Stimulated activated CD8-positive, alpha-beta memory T cell treated with anti-CD3 and anti-CD28 coated beads, Interleukin-12 subunit alpha, Interleukin-12 subunit beta, amount 100 ng/mL, for 4 hours (primary cell): ENCODE results near the gene SRSF4.

ENCODE experiments used
- DNase-seq: peaks from one replicate; pipeline ENCODE4 v3.0.0-alpha.2; 2020; ENCODE audit warnings: low read depth

The SRSF4 gene

DNA sequence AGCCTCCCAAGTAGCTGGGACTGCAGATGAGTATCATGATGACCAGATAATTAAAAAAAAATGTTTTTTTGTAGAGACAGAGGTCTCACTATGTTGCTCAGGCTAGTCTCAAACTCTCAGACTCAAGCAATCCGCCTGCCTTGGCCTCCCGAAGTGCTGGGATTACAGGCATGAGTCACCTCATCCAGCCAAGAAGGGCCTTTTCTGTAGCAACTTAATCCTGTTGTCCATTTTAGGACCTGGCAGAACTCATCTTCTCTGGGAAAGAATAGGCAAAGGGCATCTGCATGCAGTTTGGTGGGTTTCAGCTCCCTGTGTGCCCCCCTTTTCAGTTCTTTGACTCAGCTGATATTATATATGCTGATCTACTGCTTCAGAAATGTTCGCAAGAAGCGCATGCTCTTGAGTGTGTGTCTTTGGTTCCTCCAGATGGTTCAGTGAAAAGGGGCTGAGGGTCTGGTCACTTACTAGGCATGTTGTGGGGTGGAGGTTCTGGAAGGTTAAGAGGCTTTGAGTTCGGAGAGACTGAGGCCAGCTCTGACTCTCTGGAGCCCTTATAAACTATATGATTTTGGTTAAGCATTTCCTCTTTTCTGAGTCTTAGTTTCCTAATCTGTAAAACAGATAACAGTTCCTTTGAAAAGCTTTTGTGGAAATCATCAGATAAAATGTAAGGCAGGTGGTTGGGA, 19.4 kb upstream of the SRSF4 start:
- DNase-seq: no peak

DNA sequence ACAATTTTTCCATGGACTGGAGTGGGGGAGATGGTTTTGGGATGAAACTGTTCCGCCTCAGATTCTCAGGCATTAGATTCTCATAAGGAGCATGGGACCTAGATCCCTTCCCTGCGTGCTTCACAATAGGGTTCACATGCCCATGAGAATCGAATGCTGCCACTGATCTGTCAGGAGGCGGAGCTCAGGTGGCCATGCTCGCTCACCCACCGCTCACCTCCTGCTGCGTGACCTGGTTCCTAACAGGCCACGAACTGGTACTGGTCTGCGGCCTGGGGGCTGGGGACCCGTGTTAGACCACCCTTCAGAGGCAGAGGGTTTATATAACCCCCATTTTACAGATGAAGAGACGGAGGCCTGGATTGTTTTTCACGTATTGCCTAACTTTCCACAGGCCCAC, 16.3 kb upstream of the SRSF4 start:
- DNase-seq: no peak

DNA sequence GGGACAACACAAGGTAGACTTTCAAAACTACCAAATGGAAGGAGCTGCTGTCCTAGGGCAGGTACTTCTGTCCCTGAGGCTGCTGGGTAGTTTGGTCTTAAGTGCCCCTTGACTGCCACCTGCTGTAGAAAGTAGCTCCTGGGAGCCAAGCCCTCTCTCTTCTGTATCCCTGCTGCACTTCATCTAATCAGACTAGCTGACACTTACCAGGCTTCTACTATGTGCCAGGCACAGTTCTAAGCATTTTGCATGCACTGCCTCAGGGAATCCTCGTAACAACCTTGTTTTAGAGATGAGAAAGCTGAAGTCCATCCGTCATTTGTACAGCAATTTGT, 15.9 kb upstream of the SRSF4 start:
- DNase-seq: no peak

DNA sequence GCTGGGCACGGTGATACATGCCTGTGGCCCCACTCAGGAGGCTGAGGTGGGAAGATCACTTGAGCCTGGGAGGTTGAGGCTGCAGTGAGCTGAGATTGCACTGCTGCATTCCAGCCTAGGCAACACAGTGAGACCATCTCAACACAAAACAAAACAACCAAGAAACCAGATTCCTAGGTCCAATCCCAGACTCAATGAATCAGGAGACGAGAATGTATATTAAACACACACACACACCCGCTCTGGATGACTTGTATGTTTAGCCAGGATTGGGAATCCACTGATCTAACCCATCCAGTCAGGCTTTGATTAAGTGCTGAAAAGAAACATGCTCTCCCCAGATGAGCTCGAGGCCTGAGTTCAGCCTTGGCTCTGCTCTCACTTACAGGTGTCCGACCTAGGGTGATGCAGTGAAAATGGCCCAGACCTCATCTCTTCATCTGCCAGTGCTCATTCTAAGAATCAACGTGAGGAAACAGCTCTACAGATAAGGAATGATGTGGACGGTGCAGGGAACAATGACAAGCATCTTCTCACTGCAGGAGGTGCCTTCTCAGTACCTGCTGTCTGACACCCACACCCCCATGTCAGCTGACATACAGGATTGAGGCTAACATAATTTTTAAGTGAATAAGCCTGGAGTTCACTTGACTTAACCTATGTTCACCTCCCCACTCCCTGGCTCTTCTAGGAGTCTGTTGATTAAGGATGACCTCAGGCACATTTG, 15.3 kb upstream of the SRSF4 start:
- DNase-seq: no peak

DNA sequence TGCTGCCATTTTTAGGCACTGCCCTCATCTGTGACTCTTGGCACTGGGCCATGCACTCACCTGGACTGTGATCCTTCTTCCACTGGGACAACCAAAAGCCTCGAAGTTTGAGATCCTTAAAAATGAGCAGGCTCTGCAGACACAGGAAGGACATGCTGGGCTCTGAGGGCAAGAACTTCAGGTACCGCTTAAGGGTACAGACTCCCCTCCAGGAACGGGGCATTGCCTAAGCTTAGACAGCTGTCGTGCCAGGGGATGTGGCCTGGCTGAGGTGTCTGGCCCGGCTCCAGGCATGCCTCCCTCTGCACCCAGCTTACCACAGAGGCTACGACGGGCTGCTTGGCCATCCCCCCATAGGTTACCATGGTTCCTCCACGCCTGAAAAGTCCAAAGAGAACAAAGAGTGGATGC, 14.2 kb upstream of the SRSF4 start:
- DNase-seq: no peak

DNA sequence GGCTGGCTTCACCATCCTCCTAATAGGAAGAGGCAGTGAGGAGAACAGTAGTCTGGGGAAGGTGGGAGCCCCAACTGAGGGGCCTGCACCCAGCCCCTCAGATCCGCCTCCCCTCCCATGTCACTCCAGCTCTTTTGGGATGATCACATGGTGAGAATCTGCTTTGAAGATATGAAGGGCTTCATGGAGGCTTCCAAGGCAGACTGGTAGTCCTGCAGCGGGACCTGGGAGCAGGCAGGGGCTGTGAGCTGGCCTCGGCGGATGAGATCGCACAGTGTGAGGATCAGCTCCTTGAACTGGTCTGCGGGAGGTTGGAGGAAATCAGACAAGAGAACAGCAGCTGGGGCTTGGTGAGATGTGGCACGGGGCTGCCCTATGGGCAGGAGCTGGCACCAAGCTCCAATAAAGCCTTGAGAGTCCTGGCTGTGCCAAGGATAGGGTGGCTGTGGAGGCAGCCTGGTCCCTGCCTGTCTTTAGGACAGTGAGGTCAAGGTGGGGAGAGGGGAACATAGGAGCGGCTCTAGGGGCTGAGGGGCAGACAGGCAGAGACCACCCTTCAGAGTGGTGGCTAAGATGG, 12.3 kb upstream of the SRSF4 start:
- no peak for DNase-seq

DNA sequence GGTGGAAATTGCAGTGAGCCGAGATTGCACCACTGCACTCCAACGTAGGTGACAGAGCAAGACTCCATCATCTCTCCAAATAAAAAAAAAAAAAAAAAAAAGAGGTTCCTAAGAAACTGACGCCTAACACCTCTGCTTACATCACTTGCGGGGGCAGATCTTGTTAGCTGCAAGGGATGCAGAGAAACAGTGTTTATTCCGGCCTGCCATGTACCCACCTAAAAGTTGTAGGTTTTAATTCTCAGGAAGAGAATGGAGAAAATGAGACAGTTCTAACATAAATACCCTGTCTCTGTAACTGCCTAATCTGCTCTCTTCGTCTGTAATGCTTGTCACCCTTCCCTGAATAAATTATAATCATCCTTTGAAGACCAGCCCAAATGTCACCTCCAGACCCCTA, 9.0 kb upstream of the SRSF4 start:
- no peak for DNase-seq

DNA sequence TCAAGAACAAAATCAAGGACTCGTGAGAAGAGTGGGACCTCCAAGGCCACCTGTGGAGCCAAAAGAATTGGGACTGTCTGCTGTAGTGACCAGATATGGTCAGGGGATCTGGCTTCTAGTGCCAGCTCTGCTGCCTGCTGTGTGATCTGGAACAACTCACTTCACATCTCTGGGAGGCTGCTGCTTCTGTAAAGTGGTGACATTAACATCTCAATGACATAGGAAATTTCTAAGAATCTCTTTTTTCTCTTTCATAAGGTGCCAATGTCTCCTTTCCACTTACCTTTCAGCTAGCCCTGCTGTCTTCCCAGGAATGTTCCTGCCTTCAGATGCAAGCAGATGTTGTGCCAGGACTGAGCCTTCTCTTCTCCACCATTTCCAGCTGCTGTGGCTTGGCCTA, 5.0 kb upstream of the SRSF4 start:
- no peak for DNase-seq

DNA sequence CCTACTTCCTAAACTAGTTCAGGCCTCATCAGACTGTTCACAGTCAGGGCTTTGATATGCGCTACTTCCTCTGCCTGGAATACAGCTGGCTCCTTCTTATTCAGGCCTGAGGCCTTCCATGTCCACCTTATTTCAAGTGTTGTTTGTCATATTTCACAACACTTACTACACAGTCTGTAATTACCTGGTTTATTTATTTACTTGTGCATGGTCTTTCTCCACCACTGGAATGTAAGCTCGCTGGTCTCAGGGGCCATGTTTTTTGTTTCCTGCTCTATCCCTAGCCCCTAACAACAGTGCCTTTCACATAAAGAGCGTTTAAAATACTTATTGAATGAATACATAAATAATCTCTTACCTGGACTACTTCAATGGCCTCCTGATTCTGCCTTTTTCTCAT, 4.6 kb upstream of the SRSF4 start:
- DNase-seq: no peak

DNA sequence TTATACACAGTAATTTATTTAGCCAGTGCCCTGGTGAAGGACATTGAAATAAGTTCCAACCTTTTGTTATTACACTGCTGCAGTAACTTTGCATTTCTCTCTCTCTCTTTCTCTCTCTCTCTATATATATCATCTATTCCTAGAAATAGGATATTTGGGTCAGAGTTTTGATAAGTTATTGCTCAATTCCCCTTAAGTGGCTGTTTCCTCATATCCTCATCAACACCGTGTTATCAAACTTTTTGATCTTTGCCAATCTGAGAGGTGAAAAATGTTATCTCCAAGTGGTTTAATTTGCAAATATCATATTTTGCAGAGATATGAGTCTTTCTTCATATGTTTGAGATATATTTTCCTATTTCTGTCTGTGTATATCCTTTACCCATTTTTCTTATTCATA, 1.6 kb upstream of the SRSF4 start:
- DNase-seq: no peak

DNA sequence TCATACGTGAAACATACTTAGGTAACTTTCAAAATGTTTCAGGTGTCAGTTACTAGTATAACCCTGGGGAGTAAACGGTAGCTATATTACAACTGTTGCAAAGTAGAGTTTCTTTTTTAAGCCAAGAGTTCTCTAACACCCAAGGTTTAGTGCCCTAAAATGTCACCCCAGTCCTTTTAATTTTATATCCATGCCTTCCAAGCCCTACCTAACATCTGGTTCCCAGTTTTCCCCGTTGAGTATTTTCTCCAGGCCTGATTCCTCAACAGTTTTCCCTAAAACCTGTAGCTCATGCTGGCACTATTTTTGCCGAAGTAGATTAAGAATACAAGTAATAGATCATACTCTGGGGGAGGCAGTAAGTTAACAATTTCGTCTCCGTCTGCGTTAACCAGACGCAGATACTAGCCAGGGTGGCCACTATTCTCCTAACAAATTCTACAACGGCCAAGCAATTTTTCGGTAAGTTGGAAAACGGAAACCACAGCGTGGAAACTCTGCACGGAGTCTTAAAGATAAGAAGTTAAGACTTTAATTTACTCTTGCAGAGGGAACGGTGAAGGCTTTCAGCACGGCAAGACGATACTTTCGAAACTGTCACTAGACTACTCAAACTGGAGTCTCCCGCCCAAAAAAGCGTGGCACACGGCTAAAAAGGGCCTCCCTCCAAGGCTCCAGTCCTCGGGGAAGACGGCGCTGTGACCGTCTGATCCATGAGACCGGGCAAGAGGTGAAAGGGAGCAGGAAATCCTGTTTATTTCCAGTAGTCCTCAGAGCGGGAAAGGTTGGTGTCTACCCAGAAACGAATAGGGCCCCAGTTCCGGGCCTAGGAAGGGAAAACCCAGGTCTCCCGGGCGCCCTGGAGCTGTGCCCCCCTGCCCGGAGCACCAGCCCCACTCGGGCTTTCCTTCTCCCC, 945 bp downstream of the SRSF4 start:
- DNase-seq: no peak

DNA sequence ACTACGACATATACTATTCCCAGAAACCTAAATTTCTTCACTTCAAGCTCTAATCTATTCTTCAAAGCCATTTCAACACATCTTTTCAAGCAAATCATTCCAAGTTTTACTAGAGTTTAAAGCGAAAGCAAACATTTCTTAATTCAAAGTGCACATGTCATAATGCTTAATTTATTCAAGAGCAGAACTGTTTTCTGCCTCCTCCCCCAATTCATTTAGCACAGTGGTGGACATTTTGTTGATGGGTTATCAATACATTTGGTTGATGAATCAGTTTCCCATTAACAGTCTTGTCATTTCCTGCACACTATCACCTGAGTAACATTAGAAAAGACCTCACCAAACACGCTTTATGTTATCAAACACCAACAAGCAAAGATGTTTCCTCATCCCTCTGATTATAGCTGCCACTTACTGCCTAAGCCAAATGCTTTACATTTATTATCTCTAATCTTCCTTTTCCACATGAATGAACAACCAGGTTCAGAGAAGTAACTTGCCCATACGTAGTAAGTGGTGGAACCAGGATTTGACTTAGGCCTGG, 2.0 kb downstream of the SRSF4 start:
- no peak for DNase-seq

DNA sequence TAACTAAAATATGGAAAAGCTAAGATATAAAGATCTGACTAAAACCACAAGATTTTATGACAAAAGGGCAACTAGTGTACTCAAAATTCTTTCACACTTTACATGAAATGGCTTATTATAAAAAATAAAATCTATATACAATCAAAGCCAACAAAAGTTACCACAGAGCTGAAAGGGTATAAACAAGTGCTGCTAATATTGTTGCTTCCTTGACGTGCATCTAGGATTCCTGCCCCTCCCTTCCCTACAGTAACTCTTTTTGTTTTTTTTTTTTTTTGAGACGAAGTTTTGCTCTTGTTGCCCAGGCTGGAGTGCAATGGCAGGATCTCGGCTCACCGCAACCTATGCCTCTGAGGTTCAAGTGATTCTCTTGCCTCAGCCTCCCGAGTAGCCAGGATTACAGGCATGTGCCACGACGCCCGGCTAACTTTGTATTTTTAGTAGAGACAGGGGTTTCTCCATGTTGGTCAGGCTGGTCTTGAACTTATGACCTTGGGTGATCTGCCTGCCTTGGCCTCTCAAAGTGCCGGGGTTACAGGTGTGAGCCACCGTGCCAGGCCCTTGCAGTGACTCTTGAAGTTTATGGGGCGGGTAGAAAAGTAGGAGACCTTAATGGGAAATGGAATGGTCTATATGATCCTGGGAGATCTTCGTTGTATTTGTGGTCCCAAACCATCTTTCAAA, 4.5 kb downstream of the SRSF4 start:
- DNase-seq: no peak

DNA sequence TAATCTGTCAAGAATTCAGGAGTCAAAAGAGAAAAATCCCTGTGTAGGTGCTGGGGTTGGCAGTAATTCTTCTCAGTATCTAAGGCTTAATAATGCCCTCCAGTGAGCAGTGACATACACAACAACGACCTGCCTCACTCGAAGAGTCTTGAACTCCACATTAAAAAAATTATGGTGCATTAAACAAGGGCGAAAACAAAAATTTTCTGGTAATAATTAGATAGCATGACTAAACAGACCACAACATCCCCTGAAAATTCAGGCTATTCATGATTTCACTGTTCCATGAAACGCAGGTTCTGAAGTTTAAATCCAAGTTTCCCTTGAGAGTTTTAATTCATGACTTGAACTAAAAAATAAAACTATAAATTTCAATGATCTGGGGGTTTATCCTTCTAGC, 5.1 kb downstream of the SRSF4 start:
- no peak for DNase-seq

DNA sequence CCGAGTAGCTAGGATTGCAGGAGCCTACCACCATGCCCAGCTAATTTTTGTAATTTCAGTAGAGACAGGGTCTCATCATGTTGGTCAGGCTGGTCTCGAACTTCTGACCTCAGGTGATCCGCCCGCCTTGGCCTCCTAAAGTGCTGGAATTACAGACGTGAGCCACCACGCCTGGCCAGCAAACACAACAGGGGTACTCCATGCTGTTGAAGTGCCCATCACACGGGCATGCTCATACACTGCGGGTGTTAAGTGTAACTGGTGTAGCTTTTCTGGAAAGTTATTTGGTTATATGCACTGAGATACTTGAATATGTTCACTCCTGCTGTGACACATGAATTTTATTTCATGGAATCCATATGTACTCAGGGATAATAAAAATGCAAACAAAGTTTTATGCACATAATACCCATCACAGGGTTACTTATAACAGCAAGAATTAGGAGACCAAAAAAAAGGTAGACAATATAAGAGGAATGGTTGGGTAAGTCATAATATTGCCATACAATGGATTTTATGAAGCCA, 9.2 kb downstream of the SRSF4 start:
- no peak for DNase-seq

DNA sequence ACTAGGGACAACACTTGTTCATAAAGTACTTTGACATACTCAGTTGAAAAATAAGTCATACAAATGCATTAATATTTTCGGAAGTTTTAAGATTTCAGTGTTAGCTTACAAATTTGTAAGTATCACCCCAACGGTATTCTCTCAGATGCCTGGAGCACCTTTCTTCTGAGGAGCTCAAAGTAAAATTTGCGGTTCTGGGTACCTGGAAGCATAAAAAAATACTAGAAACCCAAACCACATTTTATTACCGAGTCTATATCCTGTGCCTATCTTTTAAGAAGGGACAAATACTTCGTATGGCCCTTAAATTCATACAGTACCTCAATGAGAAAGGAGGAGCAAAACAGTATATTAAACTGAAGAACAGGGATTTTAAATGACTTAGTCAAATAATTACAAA, 10.2 kb downstream of the SRSF4 start:
- DNase-seq: no peak

DNA sequence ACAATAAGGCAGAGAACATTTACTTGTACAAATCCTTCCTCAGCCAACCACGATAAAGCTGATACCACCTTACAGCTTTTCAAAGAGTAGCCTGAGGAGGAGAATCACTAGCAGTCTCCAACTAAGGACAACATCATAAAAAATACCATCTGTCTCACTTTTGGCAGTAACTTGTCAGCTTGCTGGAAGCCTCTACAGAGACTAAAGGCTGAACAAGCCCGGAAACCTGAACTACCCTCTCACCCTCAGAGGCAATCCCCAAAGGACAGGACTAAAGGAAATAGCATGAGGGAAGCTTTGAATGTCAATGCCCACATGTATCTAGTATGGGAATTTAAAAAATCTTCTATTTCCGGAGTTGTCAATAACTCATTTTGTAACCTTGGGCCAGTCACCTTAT, 10.6 kb downstream of the SRSF4 start:
- no peak for DNase-seq

DNA sequence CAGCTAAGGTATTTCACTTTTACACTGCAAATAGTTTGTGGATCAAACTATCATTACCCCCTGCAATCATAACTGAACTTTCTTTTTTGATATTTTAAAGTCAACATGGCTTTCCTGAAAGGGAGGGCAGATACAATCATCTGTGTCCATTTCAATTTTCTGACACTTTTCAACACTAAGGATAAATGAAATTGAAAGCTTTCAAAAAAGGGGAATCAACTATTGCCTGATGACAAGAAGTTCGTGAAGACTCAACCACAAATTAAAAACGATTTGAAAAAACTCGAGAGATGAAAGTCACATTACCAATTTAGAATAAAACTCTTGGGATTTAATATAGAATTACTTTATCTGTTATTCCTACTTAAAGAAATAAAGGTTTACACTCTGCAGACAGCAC, 11.7 kb downstream of the SRSF4 start:
- DNase-seq: no peak

DNA sequence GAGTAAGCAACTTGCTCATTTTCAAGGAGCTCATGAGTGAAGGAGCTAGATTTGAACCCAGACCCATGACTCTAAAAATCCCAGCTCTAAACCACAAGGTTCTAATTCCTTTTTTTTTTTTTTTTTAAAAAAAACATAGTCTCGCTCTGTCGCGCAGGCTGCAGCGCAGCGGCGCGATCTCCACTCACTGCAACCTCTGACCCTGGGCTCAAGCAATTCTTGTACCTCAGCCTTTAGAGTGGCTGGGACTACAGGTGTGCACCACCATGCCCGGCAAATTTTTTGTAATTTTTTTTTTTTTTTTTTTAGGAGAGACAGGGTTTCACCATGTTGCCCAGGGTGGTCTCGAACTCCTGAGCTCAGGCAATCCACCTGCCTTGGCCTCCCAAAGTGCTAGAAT, 13.8 kb downstream of the SRSF4 start:
- no peak for DNase-seq

DNA sequence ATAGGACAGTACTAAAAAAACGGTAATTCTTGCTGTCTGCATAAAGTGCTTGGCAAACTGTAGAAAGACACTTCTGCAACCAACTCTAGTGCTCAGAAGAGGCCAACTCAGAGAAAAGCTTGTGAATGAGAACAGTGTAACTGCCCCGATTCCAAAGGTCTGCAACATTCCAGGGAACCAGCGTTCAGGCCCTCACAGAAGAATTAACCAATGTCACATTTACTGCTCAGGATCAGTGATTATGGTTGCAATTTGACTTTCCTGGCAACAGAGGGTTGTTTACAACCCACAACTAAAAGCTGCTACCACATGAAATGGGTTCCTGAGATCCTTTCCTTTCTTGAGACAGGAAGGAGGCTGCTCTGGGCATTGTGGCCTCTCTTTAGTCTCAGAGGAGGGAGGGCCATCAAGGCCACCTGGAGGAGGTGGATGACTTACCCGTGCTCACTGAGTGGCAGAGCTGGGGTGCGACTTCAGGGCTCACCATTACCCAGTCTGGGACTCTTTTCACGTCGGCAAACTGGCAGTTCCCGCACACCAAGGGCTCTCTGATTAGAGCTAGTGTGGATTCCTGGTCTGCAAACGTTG, 15.3 kb downstream of the SRSF4 start:
- DNase-seq: no peak

DNA sequence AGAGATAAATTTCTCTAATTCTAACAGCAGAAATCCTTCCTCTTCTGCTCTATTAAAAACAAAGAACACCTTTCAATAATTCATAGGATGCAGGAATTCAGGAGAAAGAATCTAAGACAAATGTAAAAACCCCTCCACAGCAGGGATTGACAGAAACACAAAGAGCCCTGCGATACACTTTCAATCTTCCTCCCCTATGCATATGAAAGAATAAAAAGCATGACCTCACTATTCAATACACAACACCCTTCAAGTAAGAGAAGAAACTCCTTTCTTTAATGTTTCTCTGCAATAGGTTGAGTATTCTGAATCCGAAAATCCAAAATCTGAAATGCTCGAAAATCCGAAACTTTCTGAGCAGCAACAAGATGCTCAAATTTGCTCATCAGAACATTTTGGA, 17.1 kb downstream of the SRSF4 start:
- no peak for DNase-seq
